Globus pallidus (tissue), 1 donor: Measurements from ENCODE around the gene ADPRS.
A peak's percentile ranks its signal among the peaks of the same experiment; 100 is the strongest.

Experiments
- DNase-seq: peaks from one replicate; pipeline ENCODE4 v3.0.0-alpha.2; 2015; ENCODE audit warnings: low spot score

Gene ADPRS

GRCh38 chr1:36087233-36088123 is 1.2 kb upstream of the ADPRS start:
- DNase-seq: no peak

- no peak for DNase-seq
Measured at GRCh38 chr1:36088265-36088576, 471 bp upstream of the ADPRS start.

- no peak for DNase-seq
Measured at GRCh38 chr1:36089393-36090121, 865 bp downstream of the ADPRS start.

- no peak for DNase-seq
Measured at GRCh38 chr1:36091141-36091540, 2.4 kb downstream of the ADPRS start.

GRCh38 chr1:36091698-36092097 is 3.0 kb downstream of the ADPRS start:
- no peak for DNase-seq

- no peak for DNase-seq
Measured at GRCh38 chr1:36092166-36092797, 3.6 kb downstream of the ADPRS start.

- no peak for DNase-seq
Measured at GRCh38 chr1:36092798-36093185, 4.1 kb downstream of the ADPRS start.

GRCh38 chr1:36093226-36093625 is 4.5 kb downstream of the ADPRS start:
- no peak for DNase-seq

GRCh38 chr1:36093929-36094328 is 5.2 kb downstream of the ADPRS start:
- DNase-seq: peak; percentile 97

GRCh38 chr1:36094621-36095061 is 5.9 kb downstream of the ADPRS start:
- no peak for DNase-seq

- no peak for DNase-seq
Measured at GRCh38 chr1:36095760-36096405, 7.2 kb downstream of the ADPRS start.

GRCh38 chr1:36096500-36097432 is 8.1 kb downstream of the ADPRS start:
- no peak for DNase-seq

- DNase-seq: no peak
Measured at GRCh38 chr1:36097693-36098585, 9.2 kb downstream of the ADPRS start.

- no peak for DNase-seq
Measured at GRCh38 chr1:36098650-36099365, 10.1 kb downstream of the ADPRS start.

- peak; percentile 59 for DNase-seq
Measured at GRCh38 chr1:36099681-36100341, 11.1 kb downstream of the ADPRS start.

- no peak for DNase-seq
Measured at GRCh38 chr1:36100376-36100775, 11.7 kb downstream of the ADPRS start.

- no peak for DNase-seq
Measured at GRCh38 chr1:36101546-36101945, 12.9 kb downstream of the ADPRS start.

GRCh38 chr1:36106269-36106668 is 17.6 kb downstream of the ADPRS start:
- no peak for DNase-seq

- no peak for DNase-seq
Measured at GRCh38 chr1:36107394-36107793, 18.7 kb downstream of the ADPRS start.
